Muscle of arm (tissue), 12 donors: ENCODE measurements around the gene MPZ. TPM values are rescaled to one million over a fixed set of nuclear protein-coding genes. Genes with fewer than 3 reads are reported as not detected.
"Not testable (repeated sequence)": the region's sequence is repeated elsewhere in the genome, so short reads cannot be mapped to it uniquely, and the experiment has no call there.

ENCODE experiments used
- DNase-seq: peaks from one replicate; pipeline ENCODE4 v3.0.0-alpha.2; 2013
- polyA plus RNA-seq, 12 donors: library from polyadenylated mRNA; unstranded; fragments of 120-200 nt; gene quantifications; one replicate each; pipeline ENCODE4 v1.2.1, GENCODE V29; 2013; ENCODE audit not compliant: insufficient read length in 12 of 12

MPZ gene
- polyA plus RNA-seq, 12 donors: 5.7 to 39.9 (median 13.9) TPM; not detected in 1

DNA sequence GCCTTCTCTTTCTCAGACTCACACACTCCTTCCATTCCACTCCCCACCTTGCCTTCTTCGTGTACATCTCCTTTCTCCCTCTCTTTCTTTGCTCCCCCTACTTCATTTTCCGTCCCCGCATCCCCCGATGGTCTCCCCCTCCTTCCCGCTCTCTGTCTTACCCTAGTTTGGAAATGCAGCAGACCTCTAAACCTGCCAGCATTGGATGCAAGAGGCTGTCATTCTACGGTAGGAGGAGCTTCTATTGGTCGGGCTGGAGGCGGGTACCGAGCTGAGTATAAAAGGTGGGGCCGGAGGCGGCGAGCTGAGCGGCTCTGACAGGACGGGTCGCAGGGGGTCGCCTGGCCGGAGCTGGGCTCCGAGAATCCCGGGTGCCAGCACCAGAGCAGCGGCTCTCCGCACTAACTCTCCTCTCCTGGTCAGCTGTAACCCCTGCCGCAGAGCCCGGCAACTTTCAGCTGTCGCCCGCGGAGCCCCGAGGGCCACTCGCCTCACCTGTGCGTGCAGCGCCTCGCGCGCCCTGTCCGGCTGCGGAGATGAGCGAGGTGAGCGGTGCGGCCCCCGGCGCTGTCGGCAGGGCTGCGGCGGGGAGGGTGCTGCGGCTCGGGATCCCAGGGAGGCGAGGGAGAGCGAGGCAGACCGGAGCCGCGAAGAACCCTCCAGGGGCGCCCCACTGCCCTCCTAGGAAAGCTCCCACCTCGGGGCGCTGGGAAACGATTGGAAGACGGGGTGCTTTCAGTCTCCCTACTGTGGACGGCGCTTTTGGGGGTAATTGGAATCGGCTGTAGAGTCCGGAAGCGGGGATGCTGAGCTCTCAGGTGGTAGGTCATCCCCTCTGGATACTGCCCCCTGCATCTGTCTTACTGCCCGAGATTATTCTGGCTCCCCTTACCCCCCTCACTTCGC, 51.1 kb downstream of the MPZ start, which contains the start of gene PCP4L1:
TSS of gene PCP4L1 (plus strand) at position 307 of the 906 bp plus-strand sequence. CDS start at position 537, 230 bp downstream.
- peak; percentile 20 for DNase-seq

DNA sequence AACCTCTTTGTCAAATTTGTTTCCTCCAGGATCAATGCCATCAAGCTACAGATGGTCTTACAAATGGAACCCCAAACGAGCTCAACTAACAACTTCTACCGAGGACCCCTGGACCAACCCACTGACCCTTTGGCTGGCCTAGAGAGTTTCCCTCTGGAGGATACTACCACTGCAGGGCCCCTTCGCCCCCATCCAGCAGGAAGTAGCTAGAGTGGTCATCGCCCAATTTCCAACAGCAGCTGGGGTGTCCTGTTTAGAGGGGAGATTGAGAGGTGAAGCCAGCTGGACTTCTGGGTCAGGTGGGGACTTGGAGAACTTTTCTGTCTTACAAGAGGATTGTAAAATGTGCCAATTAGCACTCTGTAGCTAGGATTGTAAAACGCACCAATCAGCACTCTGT, 52.7 kb downstream of the MPZ start:
- not testable (repeated sequence) for DNase-seq

DNA sequence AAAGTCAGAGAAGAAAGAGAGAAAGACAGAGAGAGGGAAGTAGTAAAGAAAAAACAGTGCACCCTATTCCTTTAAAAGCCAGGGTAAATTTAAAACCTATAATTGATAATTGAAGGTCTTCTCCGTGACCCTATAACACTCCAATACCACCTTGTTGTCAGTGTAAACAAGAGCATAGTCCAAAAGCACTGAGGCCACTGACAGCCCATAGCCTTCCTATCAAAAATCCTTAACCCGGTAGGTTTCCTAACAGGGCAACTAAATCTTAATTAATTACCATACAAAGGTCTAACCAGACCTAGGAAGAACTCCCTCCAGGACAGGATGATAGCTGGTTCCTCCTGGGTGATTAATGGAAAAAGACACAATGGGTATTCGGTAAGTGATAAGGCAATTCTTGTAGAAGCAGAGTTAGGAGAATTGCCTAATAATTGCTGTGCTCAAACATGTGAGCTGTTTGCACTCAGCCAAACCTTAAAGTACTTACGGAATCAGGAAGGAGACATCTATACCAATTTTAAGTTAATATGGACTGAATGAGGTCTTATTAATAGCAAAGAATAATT, 53.7 kb downstream of the MPZ start:
- not testable (repeated sequence) for DNase-seq

DNA sequence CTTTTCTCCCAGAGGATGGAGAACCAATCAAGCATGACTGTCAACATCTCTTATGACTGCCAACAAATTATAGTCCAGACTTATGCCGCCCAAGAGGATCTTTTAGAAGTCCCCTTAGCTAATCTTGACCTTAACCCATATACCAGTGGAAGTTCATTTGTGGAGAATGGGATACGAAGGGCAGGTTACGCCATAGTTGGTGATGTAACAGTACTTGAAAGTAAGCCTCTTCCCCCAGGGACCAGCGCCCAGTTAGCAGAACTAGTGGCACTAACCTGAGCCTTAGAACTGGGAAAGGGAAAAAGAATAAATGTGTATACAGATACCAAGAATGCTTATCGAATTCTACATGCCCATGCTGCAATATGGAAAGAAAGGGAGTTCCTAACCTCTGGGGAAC, 54.5 kb downstream of the MPZ start:
- DNase-seq: not testable (repeated sequence)

Other genes with a start within 250 kb of the MPZ start
- 10 to 100 TPM in 1 of 12 donors, 1 to 10 TPM in 10, not detected in 1; 1.8 to 12.9 (median 2.9) TPM for gene ARHGAP30, start 240.1 kb downstream of the MPZ start, polyA plus RNA-seq
- gene NECTIN4, start 220.4 kb downstream of the MPZ start, polyA plus RNA-seq: 10 to 100 TPM in 2 of 12 donors, 1 to 10 TPM in 1, under 1 TPM in 5, not detected in 4; 0.04 to 28.3 (median 0.19) TPM
- 1 to 10 TPM in 4 of 12 donors, under 1 TPM in 5, not detected in 3; 0.32 to 1.7 (median 0.73) TPM for gene KLHDC9, start 211.6 kb downstream of the MPZ start, polyA plus RNA-seq
- 10 to 100 TPM in 11 of 12 donors, not detected in 1; 51.9 to 78.1 (median 63.6) TPM for gene PFDN2, start 191.9 kb downstream of the MPZ start, polyA plus RNA-seq
- gene NIT1, start 191.9 kb downstream of the MPZ start, polyA plus RNA-seq: 10 to 100 TPM in 11 of 12 donors, not detected in 1; 25.2 to 35.4 (median 30.8) TPM
- 10 to 100 TPM in 11 of 12 donors, not detected in 1; 36.3 to 54.8 (median 45.0) TPM for gene DEDD, start 177.3 kb downstream of the MPZ start, polyA plus RNA-seq
- gene UFC1, start 156.0 kb downstream of the MPZ start, polyA plus RNA-seq: 100 to 1,000 TPM in 8 of 12 donors, 10 to 100 TPM in 3, not detected in 1; 90.7 to 129 (median 108) TPM
- gene USP21, start 150.5 kb downstream of the MPZ start, polyA plus RNA-seq: 10 to 100 TPM in 11 of 12 donors, not detected in 1; 20.4 to 33.1 (median 29.1) TPM
- gene PPOX, start 143.5 kb downstream of the MPZ start, polyA plus RNA-seq: 10 to 100 TPM in 11 of 12 donors, not detected in 1; 14.1 to 38.7 (median 23.6) TPM
- 10 to 100 TPM in 11 of 12 donors, not detected in 1; 18.8 to 41.2 (median 24.5) TPM for gene B4GALT3, start 132.5 kb downstream of the MPZ start, polyA plus RNA-seq
- 10 to 100 TPM in 8 of 12 donors, 1 to 10 TPM in 3, not detected in 1; 7.2 to 14.7 (median 10.8) TPM for gene ADAMTS4, start 110.9 kb downstream of the MPZ start, polyA plus RNA-seq
- 100 to 1,000 TPM in 10 of 12 donors, 10 to 100 TPM in 1, not detected in 1; 92.6 to 165 (median 136) TPM for gene NDUFS2, start 107.6 kb downstream of the MPZ start, polyA plus RNA-seq
- 10 to 100 TPM in 10 of 12 donors, not detected in 2; 12.5 to 37.0 (median 18.9) TPM for gene FCER1G, start 94.7 kb downstream of the MPZ start, polyA plus RNA-seq
- 10 to 100 TPM in 1 of 12 donors, 1 to 10 TPM in 6, under 1 TPM in 2, not detected in 3; 0.57 to 57.1 (median 1.4) TPM for gene APOA2, start 86.3 kb downstream of the MPZ start, polyA plus RNA-seq
- gene TOMM40L, start 83.9 kb downstream of the MPZ start, polyA plus RNA-seq: 10 to 100 TPM in 4 of 12 donors, 1 to 10 TPM in 7, not detected in 1; 7.2 to 40.3 (median 9.4) TPM
- 1 to 10 TPM in 5 of 12 donors, under 1 TPM in 5, not detected in 2; 0.40 to 2.1 (median 1.1) TPM for gene NR1I3, start 71.8 kb downstream of the MPZ start, polyA plus RNA-seq
- 1 to 10 TPM in 1 of 12 donors, under 1 TPM in 8, not detected in 3; 0.14 to 1.0 (median 0.38) TPM for gene PCP4L1, start 51.2 kb downstream of the MPZ start, polyA plus RNA-seq
- gene SDHC, start 4.4 kb upstream of the MPZ start, polyA plus RNA-seq: 100 to 1,000 TPM in 11 of 12 donors, 10 to 100 TPM in 1; 91.3 to 429 (median 132) TPM
- gene CFAP126, start 57.9 kb upstream of the MPZ start, polyA plus RNA-seq: 1 to 10 TPM in 4 of 12 donors, under 1 TPM in 2, not detected in 6; 0.73 to 1.5 (median 1.3) TPM
- 10 to 100 TPM in 1 of 12 donors, 1 to 10 TPM in 9, not detected in 2; 3.8 to 12.2 (median 5.2) TPM for gene FCGR2A, start 195.5 kb upstream of the MPZ start, polyA plus RNA-seq
- 1 to 10 TPM in 1 of 12 donors, under 1 TPM in 8, not detected in 3; 0.10 to 1.1 (median 0.38) TPM for gene HSPA6, start 214.6 kb upstream of the MPZ start, polyA plus RNA-seq
- gene FCGR3A, start 239.8 kb upstream of the MPZ start, polyA plus RNA-seq: 1 to 10 TPM in 10 of 12 donors, not detected in 2; 1.1 to 2.8 (median 2.2) TPM